RWPE2 (cell line): ENCODE data around the gene TSPAN4.

Source experiments
- ATAC-seq: fragments of 200-7000 bp; cut with Tn5 transposase; 3 replicates; pipeline ENCODE4 v1.9.1; 2021; ENCODE audit warnings: low read depth
- DNase-seq: peaks from one replicate; pipeline ENCODE4 v3.0.0-alpha.2; 2020; ENCODE audit warnings: low spot score
- H3K27ac ChIP-seq: fragments of 450-650 bp; 2 replicates; pipeline ENCODE4 v1.5.1; 2017; ENCODE audit warnings: mild to moderate bottlenecking; ENCODE audit not compliant: poor library complexity, severe bottlenecking
- H3K27me3 ChIP-seq: fragments of 250-450 bp; sonication (Bioruptor Pico); 2 replicates; pipeline ENCODE4 v1.5.1; 2021; ENCODE audit warnings: mild to moderate bottlenecking, moderate library complexity; ENCODE audit not compliant: insufficient read depth, poor library complexity, severe bottlenecking
- H3K36me3 ChIP-seq: fragments of 250-450 bp; sonication (Bioruptor Pico); 2 replicates; pipeline ENCODE4 v1.5.1; 2020; ENCODE audit warnings: low read depth, mild to moderate bottlenecking, moderate library complexity
- H3K4me1 ChIP-seq: fragments of 250-450 bp; sonication (Bioruptor Pico); 2 replicates; pipeline ENCODE4 v1.5.1; 2021; ENCODE audit warnings: mild to moderate bottlenecking, moderate library complexity; ENCODE audit not compliant: insufficient read depth, poor library complexity, severe bottlenecking
- H3K4me3 ChIP-seq: fragments of 250-450 bp; sonication (Bioruptor Pico); 2 replicates; pipeline ENCODE4 v1.5.1; 2021; ENCODE audit warnings: mild to moderate bottlenecking, moderate library complexity; ENCODE audit not compliant: severe bottlenecking
- H3K9me3 ChIP-seq: fragments of 250-450 bp; sonication (Bioruptor Pico); 2 replicates; pipeline ENCODE4 v1.5.1; 2021; ENCODE audit warnings: mild to moderate bottlenecking, moderate library complexity; ENCODE audit not compliant: severe bottlenecking
- CTCF ChIP-seq: fragments of 450-650 bp; IDR thresholded peaks from one replicate; pipeline ENCODE4 v1.5.1; 2017; ENCODE audit warnings: mild to moderate bottlenecking, moderate library complexity; ENCODE audit not compliant: poor library complexity, severe bottlenecking

TSPAN4 gene

GRCh38 chr11:828506-829175, 14.0 kb upstream of the TSPAN4 start:
- ATAC-seq (no peak), DNase-seq (no peak)
- H3K4me3 ChIP-seq, result no peak overlapping the region
- peaks cover 18% of the 10 kb centered on the region for H3K27me3 ChIP-seq
- H3K36me3 ChIP-seq, result no peaks in the 10 kb centered on the region
- no peak for TF ChIP-seq CTCF
- peaks cover 3% of the 10 kb centered on the region for H3K4me1 ChIP-seq
- H3K9me3 ChIP-seq, result no peaks in the 10 kb centered on the region
- H3K27ac ChIP-seq, result no peak overlapping the region

GRCh38 chr11:829176-829846, 13.3 kb upstream of the TSPAN4 start:
- H3K9me3 ChIP-seq, result no peaks in the 10 kb centered on the region
- H3K4me3 ChIP-seq, result no peak overlapping the region
- DNase-seq, result no peak
- TF ChIP-seq CTCF, result no peak
- ATAC-seq, result no peak
- no peaks in the 10 kb centered on the region for H3K36me3 ChIP-seq
- H3K27me3 ChIP-seq, result peaks cover 18% of the 10 kb centered on the region
- H3K4me1 ChIP-seq, result peaks cover 5% of the 10 kb centered on the region
- H3K27ac ChIP-seq, result no peak overlapping the region

DNA sequence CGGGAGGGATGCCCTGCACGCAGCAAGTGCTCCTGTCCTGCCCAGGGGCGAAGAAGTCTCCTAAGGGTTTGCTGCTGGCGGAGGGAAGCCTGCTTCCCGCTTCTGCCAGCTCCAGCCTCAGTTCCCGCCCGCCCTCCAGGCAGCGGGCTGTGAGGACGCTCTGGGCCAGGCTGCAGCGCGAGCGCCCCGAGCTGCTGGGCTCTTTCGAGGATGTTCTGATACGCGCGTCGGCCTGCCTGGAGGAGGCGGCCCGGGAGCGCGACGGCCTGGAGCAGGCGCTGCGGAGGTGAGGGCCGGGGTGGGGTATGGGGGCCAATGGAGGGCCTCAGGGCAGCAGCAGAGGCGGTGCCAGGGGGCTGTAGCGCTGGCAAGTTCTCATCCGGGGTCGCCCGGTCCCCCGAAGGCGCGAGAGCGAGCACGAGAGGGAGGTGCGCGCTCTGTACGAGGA, 12.8 kb upstream of the TSPAN4 start:
- peak overlapping the region; percentile 20 for H3K4me3 ChIP-seq
- no peaks in the 10 kb centered on the region for H3K36me3 ChIP-seq
- DNase-seq (no peak), ATAC-seq (peak; percentile 0; the same call in 1 of the 3 replicates)
- H3K9me3 ChIP-seq, result no peaks in the 10 kb centered on the region
- H3K27me3 ChIP-seq, result peaks cover 18% of the 10 kb centered on the region
- H3K4me1 ChIP-seq, result peaks cover 10% of the 10 kb centered on the region
- no peak overlapping the region for H3K27ac ChIP-seq
- TF ChIP-seq CTCF, result no peak

DNA sequence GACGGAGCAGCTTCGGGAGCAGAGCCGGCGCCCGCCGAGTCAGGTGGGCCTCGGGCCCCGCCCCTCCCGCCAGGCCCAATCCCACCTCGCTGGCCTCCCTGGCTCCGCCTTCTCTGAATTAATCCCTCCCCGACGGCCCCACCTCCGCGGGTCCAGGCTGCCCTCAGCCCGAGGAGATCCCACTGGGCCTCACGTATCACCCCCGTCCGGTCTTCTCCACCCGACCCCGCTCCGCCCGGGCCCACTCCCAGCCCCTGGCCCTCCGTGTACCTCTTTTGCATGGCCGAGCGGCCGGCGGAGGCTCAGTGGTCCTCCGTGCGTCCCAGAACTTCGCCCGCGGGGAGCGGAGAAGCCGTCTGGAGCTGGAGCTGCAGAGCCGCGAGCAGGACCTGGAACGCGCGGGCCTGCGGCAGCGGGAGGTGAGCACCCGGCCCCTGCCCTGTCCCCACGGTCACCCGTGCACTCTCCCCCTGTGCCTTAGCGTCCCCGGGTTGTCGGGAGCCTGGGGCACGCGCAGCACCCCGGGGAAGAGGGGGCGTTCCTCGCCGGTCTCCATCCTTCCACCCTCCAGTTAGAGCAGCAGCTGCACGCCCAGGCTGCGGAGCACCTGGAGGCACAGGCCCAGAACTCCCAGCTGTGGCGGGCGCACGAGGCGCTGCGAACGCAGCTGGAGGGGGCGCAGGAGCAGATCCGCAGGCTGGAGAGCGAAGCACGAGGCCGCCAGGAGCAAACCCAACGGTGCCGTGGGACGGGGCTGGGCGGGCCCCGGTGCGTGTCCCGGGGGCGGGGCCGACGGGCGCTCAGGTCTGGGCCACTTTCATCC, 12.1 kb upstream of the TSPAN4 start:
- no peak for TF ChIP-seq CTCF
- Histone ChIP-seq H3K4me1 (peaks cover 13% of the 10 kb centered on the region), H3K27me3 (peaks cover 18% of the 10 kb centered on the region), H3K9me3 (no peaks in the 10 kb centered on the region), H3K27ac (no peak overlapping the region), H3K4me3 (peak overlapping the region; percentile 20), H3K36me3 (peaks cover 4% of the 10 kb centered on the region; the same call in 1 of the 2 replicates)
- ATAC-seq, result peak; percentile 59
- DNase-seq, result peak; percentile 88
